ENCODE results near the gene MB21D2.

The MB21D2 gene

DNA sequence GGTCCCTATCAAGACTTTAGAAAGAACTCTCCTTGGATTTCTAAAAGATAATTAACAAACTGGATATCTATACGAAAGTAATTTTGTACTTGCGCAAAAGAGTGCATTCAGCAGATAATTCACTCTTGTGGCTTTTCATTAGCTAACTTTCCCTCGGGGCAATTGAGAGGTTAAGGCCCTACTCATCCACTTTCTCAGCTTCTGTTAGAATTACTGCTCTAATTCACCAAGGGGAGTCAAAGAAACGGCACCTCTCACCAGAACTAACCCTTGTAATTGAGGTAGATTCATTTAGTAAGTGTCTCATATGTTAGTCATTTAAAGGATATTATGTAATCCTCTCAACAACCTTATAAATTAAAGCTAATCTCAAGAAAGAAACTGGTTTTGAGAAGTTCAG is 22.5 kb upstream of the MB21D2 start:
- no peaks in the 10 kb centered on the region for H3K27me3 ChIP-seq (ENCODE audit: insufficient read depth, low read length)
- H3K36me3 ChIP-seq (ENCODE audit: insufficient read depth, low read length) = no peaks in the 10 kb centered on the region
- H3K9me2 ChIP-seq (ENCODE audit: low read depth, low read length) = no peaks in the 10 kb centered on the region
- no peak overlapping the region for H2AFZ ChIP-seq (ENCODE audit: low read length)
- no peak overlapping the region for H3K27ac ChIP-seq (ENCODE audit: low read depth, low read length, poor library complexity, severe bottlenecking)
- no peak overlapping the region for H3K9ac ChIP-seq (ENCODE audit: low read length)
- H3K4me2 ChIP-seq (ENCODE audit: low read length) = no peak overlapping the region
- H4K20me1 ChIP-seq (ENCODE audit: insufficient read depth, low read length) = no peaks in the 10 kb centered on the region
- H3F3A ChIP-seq (ENCODE audit: insufficient read depth, low read length) = no peaks in the 10 kb centered on the region
- TF ChIP-seq, protein P1, sequence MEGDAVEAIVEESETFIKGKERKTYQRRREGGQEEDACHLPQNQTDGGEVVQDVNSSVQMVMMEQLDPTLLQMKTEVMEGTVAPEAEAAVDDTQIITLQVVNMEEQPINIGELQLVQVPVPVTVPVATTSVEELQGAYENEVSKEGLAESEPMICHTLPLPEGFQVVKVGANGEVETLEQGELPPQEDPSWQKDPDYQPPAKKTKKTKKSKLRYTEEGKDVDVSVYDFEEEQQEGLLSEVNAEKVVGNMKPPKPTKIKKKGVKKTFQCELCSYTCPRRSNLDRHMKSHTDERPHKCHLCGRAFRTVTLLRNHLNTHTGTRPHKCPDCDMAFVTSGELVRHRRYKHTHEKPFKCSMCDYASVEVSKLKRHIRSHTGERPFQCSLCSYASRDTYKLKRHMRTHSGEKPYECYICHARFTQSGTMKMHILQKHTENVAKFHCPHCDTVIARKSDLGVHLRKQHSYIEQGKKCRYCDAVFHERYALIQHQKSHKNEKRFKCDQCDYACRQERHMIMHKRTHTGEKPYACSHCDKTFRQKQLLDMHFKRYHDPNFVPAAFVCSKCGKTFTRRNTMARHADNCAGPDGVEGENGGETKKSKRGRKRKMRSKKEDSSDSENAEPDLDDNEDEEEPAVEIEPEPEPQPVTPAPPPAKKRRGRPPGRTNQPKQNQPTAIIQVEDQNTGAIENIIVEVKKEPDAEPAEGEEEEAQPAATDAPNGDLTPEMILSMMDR (IDR thresholded peaks at IDR 0.05; ENCODE audit: low read length) = no peak
- no peak for TF ChIP-seq EZH2 (IDR thresholded peaks at IDR 0.05; ENCODE audit: borderline replicate concordance, low read length)
- H3K9me3 ChIP-seq (ENCODE audit: low read length) = no peaks in the 10 kb centered on the region
- no peaks in the 10 kb centered on the region for H3K4me1 ChIP-seq (ENCODE audit: insufficient read depth, low read length, severe bottlenecking)
- no peak overlapping the region for H3K4me3 ChIP-seq (ENCODE audit: low read depth, low read length, poor library complexity, severe bottlenecking)
- no peaks in the 10 kb centered on the region for H3K79me2 ChIP-seq (ENCODE audit: insufficient read depth, low read length)

DNA sequence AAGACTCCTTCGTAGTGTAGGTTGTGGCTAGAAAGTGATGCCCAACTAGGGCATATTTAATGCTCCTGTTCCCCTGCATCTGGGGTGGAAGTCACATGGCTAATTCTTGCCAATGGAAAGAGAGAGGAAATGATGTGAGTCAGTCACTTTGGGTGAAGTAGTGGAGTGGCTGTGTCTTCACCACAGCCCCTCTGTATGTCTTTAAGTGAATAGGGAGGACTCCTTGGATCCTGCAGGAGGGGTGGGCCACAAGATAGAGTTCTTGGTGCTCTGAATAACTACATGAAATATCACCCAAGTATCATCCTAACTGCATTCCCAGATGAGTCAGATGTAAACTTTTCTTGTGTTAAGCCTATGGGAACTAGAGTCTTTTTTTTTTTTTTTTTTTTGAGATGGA is 17.8 kb upstream of the MB21D2 start:
- H3K27me3 ChIP-seq (ENCODE audit: insufficient read depth, low read length) = no peaks in the 10 kb centered on the region
- H3K9me3 ChIP-seq (ENCODE audit: low read length) = no peaks in the 10 kb centered on the region
- H3K4me3 ChIP-seq (ENCODE audit: low read depth, low read length, poor library complexity, severe bottlenecking) = no peak overlapping the region
- H3F3A ChIP-seq (ENCODE audit: insufficient read depth, low read length) = no peaks in the 10 kb centered on the region
- no peaks in the 10 kb centered on the region for H3K79me2 ChIP-seq (ENCODE audit: insufficient read depth, low read length)
- no peak for TF ChIP-seq EZH2 (IDR thresholded peaks at IDR 0.05; ENCODE audit: borderline replicate concordance, low read length)
- TF ChIP-seq, protein P1 (IDR thresholded peaks at IDR 0.05; ENCODE audit: low read length) = no peak
- no peaks in the 10 kb centered on the region for H4K20me1 ChIP-seq (ENCODE audit: insufficient read depth, low read length)
- H3K4me1 ChIP-seq (ENCODE audit: insufficient read depth, low read length, severe bottlenecking) = no peaks in the 10 kb centered on the region
- H3K36me3 ChIP-seq (ENCODE audit: insufficient read depth, low read length) = no peaks in the 10 kb centered on the region
- H3K9me2 ChIP-seq (ENCODE audit: low read depth, low read length) = no peaks in the 10 kb centered on the region
- H3K4me2 ChIP-seq (ENCODE audit: low read length) = no peak overlapping the region
- H3K9ac ChIP-seq (ENCODE audit: low read length) = no peak overlapping the region
- no peak overlapping the region for H2AFZ ChIP-seq (ENCODE audit: low read length)
- no peak overlapping the region for H3K27ac ChIP-seq (ENCODE audit: low read depth, low read length, poor library complexity, severe bottlenecking)

DNA sequence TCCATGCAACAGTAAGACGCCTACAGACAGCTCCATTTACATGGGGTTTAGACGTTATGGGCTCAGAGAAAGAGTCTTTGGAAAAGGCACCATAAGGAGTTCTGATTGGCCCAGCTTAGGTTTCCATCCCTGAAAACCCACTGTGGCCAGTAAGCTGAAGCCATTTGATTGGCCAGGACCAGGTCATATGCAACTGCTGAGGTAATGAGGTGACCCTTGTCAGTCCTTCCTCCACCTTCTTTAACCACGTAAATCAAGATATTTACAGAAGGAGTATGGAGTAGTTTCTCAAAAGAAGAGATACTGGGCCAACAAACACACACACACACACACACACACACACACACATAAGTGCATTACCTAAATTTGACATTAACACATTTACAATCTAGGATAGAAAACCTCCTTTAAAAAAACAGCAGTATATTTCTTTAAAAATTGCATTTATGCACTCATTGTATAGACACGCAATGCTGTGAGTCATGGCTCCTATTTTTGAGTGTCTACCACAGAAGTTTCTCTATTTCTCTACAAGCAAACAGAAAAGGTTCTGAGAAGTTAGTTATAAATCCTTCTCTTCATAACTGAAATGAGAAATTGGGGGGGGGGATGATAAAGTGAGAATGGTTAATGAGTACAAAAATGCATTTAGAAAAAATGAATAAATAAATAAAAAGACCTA is 16.3 kb upstream of the MB21D2 start:
- H4K20me1 ChIP-seq (ENCODE audit: insufficient read depth, low read length) = no peaks in the 10 kb centered on the region
- no peaks in the 10 kb centered on the region for H3K36me3 ChIP-seq (ENCODE audit: insufficient read depth, low read length)
- H3K4me2 ChIP-seq (ENCODE audit: low read length) = no peak overlapping the region
- no peaks in the 10 kb centered on the region for H3K9me3 ChIP-seq (ENCODE audit: low read length)
- H3K4me1 ChIP-seq (ENCODE audit: insufficient read depth, low read length, severe bottlenecking) = no peaks in the 10 kb centered on the region
- no peak overlapping the region for H3K27ac ChIP-seq (ENCODE audit: low read depth, low read length, poor library complexity, severe bottlenecking)
- no peak overlapping the region for H3K4me3 ChIP-seq (ENCODE audit: low read depth, low read length, poor library complexity, severe bottlenecking)
- H3F3A ChIP-seq (ENCODE audit: insufficient read depth, low read length) = no peaks in the 10 kb centered on the region
- H3K9ac ChIP-seq (ENCODE audit: low read length) = no peak overlapping the region
- no peak overlapping the region for H2AFZ ChIP-seq (ENCODE audit: low read length)
- TF ChIP-seq, protein P1 (IDR thresholded peaks at IDR 0.05; ENCODE audit: low read length) = no peak
- TF ChIP-seq EZH2 (IDR thresholded peaks at IDR 0.05; ENCODE audit: borderline replicate concordance, low read length) = no peak
- H3K9me2 ChIP-seq (ENCODE audit: low read depth, low read length) = no peaks in the 10 kb centered on the region
- no peaks in the 10 kb centered on the region for H3K79me2 ChIP-seq (ENCODE audit: insufficient read depth, low read length)
- no peaks in the 10 kb centered on the region for H3K27me3 ChIP-seq (ENCODE audit: insufficient read depth, low read length)

Measured in OCI-LY1 (cell line).